H1 (cell line): ENCODE data around the gene MAPK11. TPM values are rescaled to one million over a fixed set of nuclear protein-coding genes. Genes with fewer than 3 reads are reported as not detected.

ENCODE experiments used
- CTCF ChIA-PET: fragments of 300-600 bp; sonication (Branson Sonifier 250); formaldehyde crosslinking; loops from one replicate; lab custom pipeline; 2021; ENCODE audit not compliant: partially characterized antibody; lab: Charles Lee
- POLR2A ChIA-PET: fragments of 300-600 bp; sonication (Branson Sonifier 250); formaldehyde crosslinking; loops from one replicate; lab custom pipeline; 2021; ENCODE audit warnings: inconsistent platforms; ENCODE audit not compliant: partially characterized antibody; lab: Charles Lee
- DNase-seq, 2 experiments: peaks; one replicate each; pipeline versions ENCODE4 v3.0.0 to v3.0.0-alpha.2; 2010 to 2022; ENCODE audit warnings: low spot score in 2 of 2, low read depth in 1 of 2, mixed read lengths in 1 of 2
- FAIRE-seq: peaks from 2 replicates; lab custom pipeline; 2011; peaks lifted over from hg19 to GRCh38; lab: Jason Lieb, UNC
- H2AFZ ChIP-seq: 2 replicates; pipeline ENCODE4 v1.8.1; 2012; ENCODE audit warnings: low read length, inconsistent platforms
- H2AK5ac ChIP-seq: 2 replicates; pipeline ENCODE4 v1.6.1; 2013; ENCODE audit warnings: low read depth, low read length
- H2BK120ac ChIP-seq: replicated peaks from 2 replicates; pipeline ENCODE3; 2013; ENCODE audit warnings: low read depth, low read length, inconsistent platforms
- H2BK12ac ChIP-seq: 2 replicates; pipeline ENCODE4 v1.6.1; 2013; ENCODE audit warnings: low read depth, low read length
- H2BK15ac ChIP-seq: 2 replicates; pipeline ENCODE4 v1.6.1; 2013; ENCODE audit warnings: low read length
- H2BK20ac ChIP-seq: 2 replicates; pipeline ENCODE4 v1.6.1; 2013; ENCODE audit warnings: low read length
- H2BK5ac ChIP-seq: 2 replicates; pipeline ENCODE4 v1.6.1; 2013; ENCODE audit warnings: low read depth, low read length
- H3K14ac ChIP-seq: 2 replicates; pipeline ENCODE4 v1.6.1; 2013; ENCODE audit warnings: inconsistent platforms; ENCODE audit not compliant: insufficient read length
- H3K18ac ChIP-seq: 2 replicates; pipeline ENCODE4 v1.6.1; 2013; ENCODE audit warnings: low read length; ENCODE audit errors: extremely low read depth
- H3K23ac ChIP-seq: 2 replicates; pipeline ENCODE4 v1.6.1; 2013; ENCODE audit warnings: inconsistent platforms; ENCODE audit not compliant: insufficient read length
- H3K23me2 ChIP-seq: 2 replicates; pipeline ENCODE4 v1.6.1; 2013; ENCODE audit warnings: low read depth, low read length
- H3K27ac ChIP-seq: 2 replicates; pipeline ENCODE4 v1.6.1; 2011; ENCODE audit warnings: low read depth, low read length, inconsistent platforms
- H3K27me3 ChIP-seq, 4 experiments: replicated peaks in 1 of 4; 1 replicate in 1 of 4; 2 replicates in 3 of 4; pipeline versions ENCODE4 v1.6.1 to v1.8.1; 2011 to 2013; ENCODE audit warnings: low read length in 3 of 4, mild to moderate bottlenecking in 3 of 4, inconsistent platforms in 2 of 4, mixed read lengths in 2 of 4, moderate library complexity in 1 of 4; ENCODE audit not compliant: control insufficient read depth in 3 of 4, insufficient read depth in 3 of 4; ENCODE audit errors: extremely low read depth in 1 of 4
- H3K36me3 ChIP-seq, 4 experiments: 2 replicates each; pipeline versions ENCODE4 v1.6.1 to v1.8.1; 2011 to 2013; ENCODE audit warnings: mild to moderate bottlenecking in 4 of 4, low read length in 3 of 4, moderate library complexity in 2 of 4, control low read depth in 1 of 4, inconsistent platforms in 1 of 4; ENCODE audit not compliant: insufficient read depth in 4 of 4, control insufficient read depth in 2 of 4
- H3K4ac ChIP-seq: replicated peaks from 2 replicates; pipeline ENCODE3; 2013; ENCODE audit warnings: low read length, low read depth, mixed read lengths, inconsistent platforms; ENCODE audit not compliant: insufficient read length
- H3K4me1 ChIP-seq, 4 experiments: replicated peaks in 1 of 4; 1 replicate in 1 of 4; 2 replicates in 3 of 4; pipeline versions ENCODE4 v1.6.1 to v1.8.1; 2011 to 2013; ENCODE audit warnings: low read length in 3 of 4, inconsistent platforms in 2 of 4, mixed read lengths in 1 of 4; ENCODE audit not compliant: insufficient read depth in 4 of 4, control insufficient read depth in 3 of 4
- H3K4me2 ChIP-seq, 2 experiments: 2 replicates each; pipeline versions ENCODE4 v1.6.1 to v1.8.1; 2011 to 2013; ENCODE audit warnings: low read depth in 2 of 2, low read length in 2 of 2, control low read depth in 1 of 2, inconsistent platforms in 1 of 2, mild to moderate bottlenecking in 1 of 2; ENCODE audit not compliant: insufficient read depth in 1 of 2
- H3K4me3 ChIP-seq, 4 experiments: fragments of 200-600, 300-600 bp in 1 of 4; sonication (generic), shearing (Covaris generic), sonication (Bioruptor Twin) in 1 of 4; 2 replicates each; pipeline versions ENCODE4 v1.5.1 to v1.8.1; 2011 to 2016; ENCODE audit warnings: low read length in 4 of 4, low read depth in 3 of 4, control low read depth in 2 of 4, inconsistent platforms in 2 of 4, mild to moderate bottlenecking in 2 of 4, mixed read lengths in 1 of 4, moderate library complexity in 1 of 4; ENCODE audit not compliant: insufficient read depth in 2 of 4; ENCODE audit errors: extremely low read depth in 1 of 4
- H3K56ac ChIP-seq: replicated peaks from 2 replicates; pipeline ENCODE3; 2013; ENCODE audit warnings: low read depth, mild to moderate bottlenecking, mixed read lengths, low read length, inconsistent platforms; ENCODE audit not compliant: insufficient read length
- H3K79me1 ChIP-seq: 2 replicates; pipeline ENCODE4 v1.6.1; 2013; ENCODE audit warnings: low read depth, low read length, control low read depth
- H3K79me2 ChIP-seq, 2 experiments: 2 replicates each; pipeline versions ENCODE4 v1.6.1 to v1.8.1; 2012 to 2013; ENCODE audit warnings: low read length in 2 of 2, mild to moderate bottlenecking in 2 of 2, inconsistent platforms in 1 of 2; ENCODE audit not compliant: insufficient read depth in 2 of 2, control insufficient read depth in 1 of 2
- H3K9ac ChIP-seq, 4 experiments: replicated peaks in 1 of 4; 1 replicate in 1 of 4; 2 replicates in 3 of 4; pipeline versions ENCODE4 v1.6.1 to v1.8.1; 2011 to 2013; ENCODE audit warnings: low read depth in 3 of 4, low read length in 3 of 4, control low read depth in 2 of 4, mild to moderate bottlenecking in 2 of 4, moderate library complexity in 2 of 4, inconsistent platforms in 1 of 4; ENCODE audit errors: extremely low read depth in 1 of 4
- H3K9me3 ChIP-seq, 2 experiments: 2 replicates each; pipeline versions ENCODE4 v1.6.1 to v1.8.1; 2012 to 2013; ENCODE audit warnings: mild to moderate bottlenecking in 2 of 2, moderate library complexity in 2 of 2, control low read depth in 1 of 2, inconsistent platforms in 1 of 2, low read depth in 1 of 2, low read length in 1 of 2, mixed read lengths in 1 of 2; ENCODE audit not compliant: insufficient read depth in 2 of 2
- H4K20me1 ChIP-seq, 2 experiments: replicated peaks in 1 of 2; 2 replicates each; pipeline versions ENCODE3 to v1.8.1; 2011 to 2013; ENCODE audit warnings: inconsistent platforms in 2 of 2, low read length in 2 of 2, mild to moderate bottlenecking in 1 of 2; ENCODE audit not compliant: insufficient read depth in 2 of 2, control insufficient read depth in 1 of 2
- H4K5ac ChIP-seq: 2 replicates; pipeline ENCODE4 v1.6.1; 2013; ENCODE audit warnings: low read length, low read depth, mixed read lengths, inconsistent platforms; ENCODE audit not compliant: insufficient read length
- H4K8ac ChIP-seq: 2 replicates; pipeline ENCODE4 v1.8.0; 2013; ENCODE audit warnings: mild to moderate bottlenecking, moderate library complexity, low read length, inconsistent platforms; ENCODE audit not compliant: insufficient read depth; ENCODE audit errors: extremely low read depth
- H4K91ac ChIP-seq: replicated peaks from 2 replicates; pipeline ENCODE3; 2013; ENCODE audit warnings: low read length, mixed read lengths, inconsistent platforms; ENCODE audit not compliant: insufficient read length
- CEBPB ChIP-seq: IDR thresholded peaks from 2 replicates; pipeline ENCODE4 v1.6.1; 2012; ENCODE audit warnings: low read depth, low read length
- KDM5A ChIP-seq: fragments of 200-600 bp; IDR thresholded peaks from 2 replicates; pipeline ENCODE4 v1.7.1; 2012; ENCODE audit warnings: mild to moderate bottlenecking, low read length, inconsistent platforms, mixed read lengths
- WGBS, 2 experiments: shearing (Covaris generic) in 1 of 2; methylation state at CpG; one replicate each; pipeline versions ENCODE4 v1.1.6 to v1.1.7; 2013 to 2015; ENCODE audit warnings: low lambda C conversion rate in 2 of 2, mixed read lengths in 2 of 2, inconsistent platforms in 1 of 2, low coverage in 1 of 2, missing lambda C conversion rate in 1 of 2; ENCODE audit not compliant: insufficient replicate concordance in 2 of 2, insufficient coverage in 1 of 2, insufficient read length in 1 of 2; ENCODE audit errors: extremely low coverage in 1 of 2, missing lambda C conversion rate in 1 of 2; 5-methylcytosine and 5-hydroxymethylcytosine counted together
- polyA plus RNA-seq, 7 experiments: library from polyadenylated mRNA; depleted of rRNA in 3 of 7; stranded (reverse) in 5 of 7; unstranded in 2 of 7; fragments of >200 nt in 5 of 7; fragments of 200-250 nt in 2 of 7; gene quantifications; 1 replicate in 5 of 7; 2 replicates in 1 of 7; 4 replicates in 1 of 7; pipeline versions ENCODE4 v1.2.1 to v1.2.3, GENCODE V29; 2011 to 2013; ENCODE audit warnings: missing spikeins in 2 of 7, mixed read lengths in 2 of 7
- total RNA-seq: library from RNA; stranded (reverse); fragmentation: NEBNext Ultra II Directional; extraction: Animal tissue kit (Norgen Biotek cat#: 25700); gene quantifications from 2 replicates; pipeline ENCODE4 v1.2.1, GENCODE V29; 2021

MAPK11 gene
- total and polyA plus RNA-seq, 2 of the 8 experiments (the other 6 are each of a cell fraction or from before 2014, with no cell fraction given): 0.70 to 1.5 TPM

- WGBS, 2 experiments: 90% methylated on average over 16 of the region's 16 CpGs; no CpG with 5 or more reads in 1 of the 2 experiments
- Histone ChIP-seq H3K4me1 (peaks cover 0 to 21% (median 13%) of the 10 kb centered on the region in 4 experiments; a peak in 5 of 7 replicates), H3K4me3 (no peak overlapping the region), H2BK12ac (0 out of 2 replicates have a peak overlapping the region, but pooled peaks have one; percentile 33), H3K27me3 (no peaks in the 10 kb centered on the region; a peak in 2 of 7 replicates), H2BK120ac (no peak overlapping the region), H3K36me3 (no peaks in the 10 kb centered on the region), H2AK5ac (peak overlapping the region; percentile 65; the same call in 1 of the 2 replicates), H3K27ac (no peak overlapping the region), H3K9me3 (no peaks in the 10 kb centered on the region; a peak in 1 of 4 replicates), H4K91ac (no peak overlapping the region), H3K79me1 (no peaks in the 10 kb centered on the region), H3K4me2 (no peak overlapping the region), H3K56ac (no peak overlapping the region), H3K23ac (no peak overlapping the region), H3K79me2 (no peaks in the 10 kb centered on the region), H2BK15ac (no peak overlapping the region), H2BK5ac (no peak overlapping the region; the same call in 1 of the 2 replicates), H2BK20ac (no peak overlapping the region), H3K18ac (no peak overlapping the region), H3K9ac (no peak overlapping the region), H2AFZ (no peak overlapping the region), H4K8ac (no peak overlapping the region), H3K23me2 (peaks cover 2% of the 10 kb centered on the region; the same call in 1 of the 2 replicates), H3K14ac (no peak overlapping the region), H4K5ac (no peak overlapping the region), H4K20me1 (no peaks in the 10 kb centered on the region), H3K4ac (no peak overlapping the region)
- POLR2A ChIA-PET: interaction anchor here (1.5 kb wide), 1 partner anchor 10 kb away, joined by 4 read pairs; no protein-coding TSS in a partner anchor
- DNase-seq (no peak), FAIRE-seq (no peak)
- CTCF ChIA-PET: interaction anchor here (1.5 kb wide), 1 partner anchor 35 kb away, joined by 7 read pairs; no protein-coding TSS in a partner anchor
- no peak for TF ChIP-seq KDM5A
- no peak for TF ChIP-seq CEBPB
Observed at GRCh38 chr22:50310949-50311444, 40.8 kb upstream of the MAPK11 start.
